ENCODE data around the gene SIAE. TPM values are rescaled to one million over a fixed set of nuclear protein-coding genes. Genes with fewer than 3 reads are reported as not detected.
A peak's percentile ranks its signal among the peaks of the same experiment; 100 is the strongest.

Gene SIAE
- total and polyA plus RNA-seq, 4 donors = 6.9 to 24.8 (median 13.2) TPM

- H3K27me3 ChIP-seq (ENCODE audit: control insufficient read depth in 1 of 2, insufficient read depth in 2 of 2, low read length in 1 of 2) = no peaks in the 10 kb centered on the region
- peak overlapping the region; percentile 55 to 90 for H3K27ac ChIP-seq (ENCODE audit: low read depth in 1 of 2, low read length in 2 of 2)
- intact Hi-C loops (cut with DNase I) = loop anchor here in 1 of 2 donors (10.0 kb wide), 1 partner anchor 152 kb away; no protein-coding TSS in a partner anchor
- DNase-seq = no peak
- ATAC-seq (ENCODE audit: low FRiP score) = no peak
- peaks cover 0 to 2% of the 10 kb centered on the region in 2 donors for H3K36me3 ChIP-seq (ENCODE audit: control insufficient read depth in 1 of 2, insufficient read depth in 2 of 2, low read length in 1 of 2)
- no peak overlapping the region for H3K4me3 ChIP-seq (ENCODE audit: low read length in 2 of 2)
- 63 to 66% methylated on average over 10 of the region's 10 CpGs for WGBS, 2 donors
- no peaks in the 10 kb centered on the region for H3K9me3 ChIP-seq (ENCODE audit: control insufficient read depth, low read length)
- peaks cover 0 to 1% of the 10 kb centered on the region in 2 donors for H3K4me1 ChIP-seq (ENCODE audit: control insufficient read depth in 1 of 2, insufficient read depth in 2 of 2, low read length in 2 of 2)
These were observed 30.4 kb downstream of the SIAE start for GRCh38 chr11:124643042-124643604.

GRCh38 chr11:124642628-124643027 is 30.9 kb downstream of the SIAE start:
- ATAC-seq (ENCODE audit: low FRiP score) (no peak), DNase-seq (no peak)
- 92 to 94% methylated on average over 3 of the region's 3 CpGs for WGBS, 2 donors
- intact Hi-C loops (cut with DNase I) = loop anchor here in 1 of 2 donors (10.0 kb wide), 1 partner anchor 152 kb away; no protein-coding TSS in a partner anchor
- Histone ChIP-seq H3K4me1 (ENCODE audit: control insufficient read depth in 1 of 2, insufficient read depth in 2 of 2, low read length in 2 of 2) (peaks cover 0 to 1% of the 10 kb centered on the region in 2 donors), H3K4me3 (ENCODE audit: low read length in 2 of 2) (no peak overlapping the region), H3K27me3 (ENCODE audit: control insufficient read depth in 1 of 2, insufficient read depth in 2 of 2, low read length in 1 of 2) (no peaks in the 10 kb centered on the region), H3K36me3 (ENCODE audit: control insufficient read depth in 1 of 2, insufficient read depth in 2 of 2, low read length in 1 of 2) (peaks cover 0 to 2% of the 10 kb centered on the region in 2 donors), H3K27ac (ENCODE audit: low read depth in 1 of 2, low read length in 2 of 2) (no peak overlapping the region), H3K9me3 (ENCODE audit: control insufficient read depth, low read length) (no peaks in the 10 kb centered on the region)

GRCh38 chr11:124640666-124641065 is 32.9 kb downstream of the SIAE start:
- DNase-seq = no peak

GRCh38 chr11:124639186-124639585 is 34.4 kb downstream of the SIAE start:
- H3K9me3 ChIP-seq (ENCODE audit: control insufficient read depth, low read length) = no peaks in the 10 kb centered on the region
- H3K4me1 ChIP-seq (ENCODE audit: control insufficient read depth in 1 of 2, insufficient read depth in 2 of 2, low read length in 2 of 2) = peaks cover 0 to 4% of the 10 kb centered on the region in 2 donors
- no peak for DNase-seq
- ATAC-seq (ENCODE audit: low FRiP score) = no peak
- H3K36me3 ChIP-seq (ENCODE audit: control insufficient read depth in 1 of 2, insufficient read depth in 2 of 2, low read length in 1 of 2) = peaks cover 0 to 5% of the 10 kb centered on the region in 2 donors
- no peak overlapping the region for H3K4me3 ChIP-seq (ENCODE audit: low read length in 2 of 2)
- intact Hi-C loops (cut with DNase I) = no loop called here
- 75 to 76% methylated on average over 1 of the region's 1 CpG for WGBS, 2 donors
- no peaks in the 10 kb centered on the region for H3K27me3 ChIP-seq (ENCODE audit: control insufficient read depth in 1 of 2, insufficient read depth in 2 of 2, low read length in 1 of 2)
- H3K27ac ChIP-seq (ENCODE audit: low read depth in 1 of 2, low read length in 2 of 2) = no peak overlapping the region

More at GRCh38 chr11:124640666-124641065, 32.9 kb downstream of the SIAE start:
- H3K27me3 ChIP-seq (ENCODE audit: control insufficient read depth in 1 of 2, insufficient read depth in 2 of 2, low read length in 1 of 2) = no peaks in the 10 kb centered on the region
- intact Hi-C loops (cut with DNase I) = loop anchor here in 1 of 2 donors (10.0 kb wide), 1 partner anchor 154 kb away; no protein-coding TSS in a partner anchor
- no peak for ATAC-seq (ENCODE audit: low FRiP score)
- H3K9me3 ChIP-seq (ENCODE audit: control insufficient read depth, low read length) = no peaks in the 10 kb centered on the region
- H3K27ac ChIP-seq (ENCODE audit: low read depth in 1 of 2, low read length in 2 of 2) = no peak overlapping the region
- no peak overlapping the region for H3K4me3 ChIP-seq (ENCODE audit: low read length in 2 of 2)
- peaks cover 0 to 1% of the 10 kb centered on the region in 2 donors for H3K4me1 ChIP-seq (ENCODE audit: control insufficient read depth in 1 of 2, insufficient read depth in 2 of 2, low read length in 2 of 2)
- H3K36me3 ChIP-seq (ENCODE audit: control insufficient read depth in 1 of 2, insufficient read depth in 2 of 2, low read length in 1 of 2) = peaks cover 0 to 5% of the 10 kb centered on the region in 2 donors
- whole genome bisulfite sequencing, 2 donors = 86 to 87% methylated on average over 5 of the region's 5 CpGs

- DNase-seq (no peak), ATAC-seq (ENCODE audit: low FRiP score) (no peak)
- WGBS, 2 donors = 79 to 81% methylated on average over 3 of the region's 3 CpGs
- Histone ChIP-seq H3K4me1 (ENCODE audit: control insufficient read depth in 1 of 2, insufficient read depth in 2 of 2, low read length in 2 of 2) (peaks cover 0 to 4% of the 10 kb centered on the region in 2 donors), H3K9me3 (ENCODE audit: control insufficient read depth, low read length) (no peaks in the 10 kb centered on the region), H3K36me3 (ENCODE audit: control insufficient read depth in 1 of 2, insufficient read depth in 2 of 2, low read length in 1 of 2) (peaks cover 0 to 5% of the 10 kb centered on the region in 2 donors), H3K4me3 (ENCODE audit: low read length in 2 of 2) (no peak overlapping the region), H3K27me3 (ENCODE audit: control insufficient read depth in 1 of 2, insufficient read depth in 2 of 2, low read length in 1 of 2) (no peaks in the 10 kb centered on the region), H3K27ac (ENCODE audit: low read depth in 1 of 2, low read length in 2 of 2) (no peak overlapping the region)
- intact Hi-C loops (cut with DNase I) = no loop called here
These were observed 35.0 kb downstream of the SIAE start for GRCh38 chr11:124638500-124638899.

- intact Hi-C loops (cut with DNase I) = no loop called here
- 7 to 10% methylated on average over 3 of the region's 3 CpGs for WGBS, 2 donors
- Histone ChIP-seq H3K27ac (ENCODE audit: low read depth in 1 of 2, low read length in 2 of 2) (no peak overlapping the region), H3K9me3 (ENCODE audit: control insufficient read depth, low read length) (no peaks in the 10 kb centered on the region), H3K27me3 (ENCODE audit: control insufficient read depth in 1 of 2, insufficient read depth in 2 of 2, low read length in 1 of 2) (no peaks in the 10 kb centered on the region), H3K4me1 (ENCODE audit: control insufficient read depth in 1 of 2, insufficient read depth in 2 of 2, low read length in 2 of 2) (peaks cover 0 to 4% of the 10 kb centered on the region in 2 donors), H3K36me3 (ENCODE audit: control insufficient read depth in 1 of 2, insufficient read depth in 2 of 2, low read length in 1 of 2) (peaks cover 4 to 10% of the 10 kb centered on the region in 2 donors), H3K4me3 (ENCODE audit: low read length in 2 of 2) (no peak overlapping the region)
- DNase-seq (no peak), ATAC-seq (ENCODE audit: low FRiP score) (no peak)
These were observed 37.6 kb downstream of the SIAE start for GRCh38 chr11:124635932-124636331.

GRCh38 chr11:124633355-124633754 is 40.2 kb downstream of the SIAE start:
- 16 to 21% methylated on average over 1 of the region's 1 CpG for WGBS, 2 donors
- ATAC-seq (ENCODE audit: low FRiP score) (no peak), DNase-seq (no peak)
- Histone ChIP-seq H3K4me1 (ENCODE audit: control insufficient read depth in 1 of 2, insufficient read depth in 2 of 2, low read length in 2 of 2) (peaks cover 0 to 4% of the 10 kb centered on the region in 2 donors), H3K27me3 (ENCODE audit: control insufficient read depth in 1 of 2, insufficient read depth in 2 of 2, low read length in 1 of 2) (no peaks in the 10 kb centered on the region), H3K4me3 (ENCODE audit: low read length in 2 of 2) (no peak overlapping the region), H3K27ac (ENCODE audit: low read depth in 1 of 2, low read length in 2 of 2) (no peak overlapping the region), H3K9me3 (ENCODE audit: control insufficient read depth, low read length) (no peaks in the 10 kb centered on the region), H3K36me3 (ENCODE audit: control insufficient read depth in 1 of 2, insufficient read depth in 2 of 2, low read length in 1 of 2) (peaks cover 8% of the 10 kb centered on the region in 2 donors)
- intact Hi-C loops (cut with DNase I) = no loop called here

- no peak overlapping the region for H3K27ac ChIP-seq (ENCODE audit: low read depth in 1 of 2, low read length in 2 of 2)
- H3K4me3 ChIP-seq (ENCODE audit: low read length in 2 of 2) = no peak overlapping the region
- no peaks in the 10 kb centered on the region for H3K27me3 ChIP-seq (ENCODE audit: control insufficient read depth in 1 of 2, insufficient read depth in 2 of 2, low read length in 1 of 2)
- no peak for DNase-seq
- 56 to 63% methylated on average over 4 of the region's 4 CpGs for WGBS, 2 donors
- H3K9me3 ChIP-seq (ENCODE audit: control insufficient read depth, low read length) = no peaks in the 10 kb centered on the region
- H3K36me3 ChIP-seq (ENCODE audit: control insufficient read depth in 1 of 2, insufficient read depth in 2 of 2, low read length in 1 of 2) = peaks cover 9 to 15% of the 10 kb centered on the region in 2 donors
- ATAC-seq (ENCODE audit: low FRiP score) = no peak
- intact Hi-C loops (cut with DNase I) = no loop called here
- H3K4me1 ChIP-seq (ENCODE audit: control insufficient read depth in 1 of 2, insufficient read depth in 2 of 2, low read length in 2 of 2) = peaks cover 0 to 2% of the 10 kb centered on the region in 2 donors
These were observed 43.6 kb downstream of the SIAE start for GRCh38 chr11:124629961-124630360.

- 90 to 91% methylated on average over 5 of the region's 5 CpGs for WGBS, 2 donors
- Histone ChIP-seq H3K9me3 (ENCODE audit: control insufficient read depth, low read length) (no peaks in the 10 kb centered on the region), H3K27me3 (ENCODE audit: control insufficient read depth in 1 of 2, insufficient read depth in 2 of 2, low read length in 1 of 2) (no peaks in the 10 kb centered on the region), H3K4me1 (ENCODE audit: control insufficient read depth in 1 of 2, insufficient read depth in 2 of 2, low read length in 2 of 2) (no peaks in the 10 kb centered on the region), H3K27ac (ENCODE audit: low read depth in 1 of 2, low read length in 2 of 2) (no peak overlapping the region), H3K36me3 (ENCODE audit: control insufficient read depth in 1 of 2, insufficient read depth in 2 of 2, low read length in 1 of 2) (peaks cover 6 to 13% of the 10 kb centered on the region in 2 donors), H3K4me3 (ENCODE audit: low read length in 2 of 2) (no peak overlapping the region)
- intact Hi-C loops (cut with DNase I) = no loop called here
- DNase-seq = no peak
- ATAC-seq (ENCODE audit: low FRiP score) = no peak
These were observed 46.0 kb downstream of the SIAE start for GRCh38 chr11:124627546-124627945.
